GM18858 (cell line): ENCODE data around the gene NTM.

Source experiments
- ATAC-seq: cut with Tn5 transposase; IDR thresholded peaks from one replicate; pipeline ENCODE4 v1.9.1; 2021; ENCODE audit not compliant: unreplicated experiment

NTM gene

DNA sequence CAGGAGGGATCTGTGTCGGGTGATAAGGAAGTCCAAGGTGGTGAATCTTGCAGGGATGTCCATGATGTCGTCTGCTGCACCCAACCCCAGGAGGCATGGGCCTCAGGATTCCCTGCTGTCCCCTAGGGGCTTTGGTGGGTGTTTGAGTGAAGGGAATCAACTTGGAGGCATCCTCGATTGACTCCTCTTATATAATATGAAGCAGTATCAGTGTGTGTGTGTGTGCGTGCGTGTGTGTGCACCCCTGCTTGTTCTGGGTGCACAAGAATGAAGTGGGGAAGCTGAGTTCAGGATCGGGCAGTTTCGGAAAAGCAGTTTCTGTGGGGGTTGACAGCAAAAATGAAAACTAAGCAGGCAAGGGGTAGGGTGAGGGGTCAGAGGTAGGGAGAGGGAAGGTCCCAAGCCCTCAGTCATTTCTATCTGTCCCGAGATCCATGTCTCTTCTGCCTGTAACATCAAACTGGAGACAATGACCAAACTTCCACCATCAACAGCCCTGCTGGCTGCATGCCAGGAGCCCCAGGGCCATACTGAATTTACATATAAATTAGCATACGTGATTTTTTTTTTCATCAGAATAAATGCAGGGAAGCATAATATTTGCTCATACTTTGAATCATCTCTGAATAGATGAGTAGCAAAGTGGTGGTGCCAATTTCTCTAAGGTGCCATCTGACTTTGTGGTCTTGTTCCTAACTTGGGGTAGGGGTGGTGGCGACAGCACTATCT is 2.0 kb downstream of the NTM start:
- ATAC-seq, result no peak

DNA sequence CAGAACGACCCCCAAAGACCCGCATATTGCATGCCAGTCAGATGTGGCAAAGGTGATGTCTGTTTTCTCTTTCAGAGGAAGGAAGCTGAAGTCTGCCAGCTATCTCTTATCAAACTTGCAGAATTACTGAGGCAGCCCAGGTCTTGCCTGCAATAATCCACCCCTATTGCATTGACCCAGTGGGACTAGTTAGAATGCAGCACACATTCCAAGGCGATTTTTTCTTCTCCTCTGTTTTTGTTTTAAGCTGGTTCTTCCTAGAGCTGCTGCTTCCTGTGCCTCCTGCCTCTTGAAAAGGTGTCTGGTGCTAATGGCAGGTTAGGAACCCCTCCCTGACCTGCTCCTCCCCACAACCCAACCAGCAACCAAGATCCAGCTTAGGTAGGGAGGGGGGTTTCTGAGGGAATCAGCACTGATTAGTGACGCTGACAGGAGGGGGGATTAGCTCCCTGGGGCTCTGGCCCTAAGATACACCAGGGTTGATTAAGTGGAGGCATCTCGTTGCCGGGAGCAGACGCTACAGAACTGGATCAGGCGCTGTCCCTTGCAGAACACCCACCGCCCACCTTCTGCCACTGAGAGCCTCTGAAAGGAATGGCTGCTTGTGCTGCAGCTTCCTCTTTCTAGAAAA is 2.8 kb downstream of the NTM start:
- ATAC-seq, result no peak

DNA sequence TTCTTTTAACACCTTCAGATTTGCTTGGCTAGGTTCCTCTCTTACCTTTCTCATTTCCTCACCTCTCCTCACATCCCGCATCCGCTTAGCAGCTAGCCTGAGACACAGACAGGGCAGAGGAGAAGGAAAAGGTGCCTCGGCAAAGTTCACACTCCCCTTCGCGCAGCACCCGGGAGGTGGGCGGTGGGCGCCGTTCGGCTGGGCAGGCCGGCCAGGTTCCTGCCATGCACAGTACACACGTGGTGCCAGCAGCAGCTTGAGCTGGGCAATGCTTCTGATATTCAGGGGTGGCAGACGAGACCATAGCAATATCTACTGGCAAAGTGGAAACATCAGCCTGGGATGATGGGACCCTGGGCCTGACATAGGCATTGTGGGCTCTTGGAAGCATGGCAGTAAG is 3.3 kb downstream of the NTM start:
- no peak for ATAC-seq

DNA sequence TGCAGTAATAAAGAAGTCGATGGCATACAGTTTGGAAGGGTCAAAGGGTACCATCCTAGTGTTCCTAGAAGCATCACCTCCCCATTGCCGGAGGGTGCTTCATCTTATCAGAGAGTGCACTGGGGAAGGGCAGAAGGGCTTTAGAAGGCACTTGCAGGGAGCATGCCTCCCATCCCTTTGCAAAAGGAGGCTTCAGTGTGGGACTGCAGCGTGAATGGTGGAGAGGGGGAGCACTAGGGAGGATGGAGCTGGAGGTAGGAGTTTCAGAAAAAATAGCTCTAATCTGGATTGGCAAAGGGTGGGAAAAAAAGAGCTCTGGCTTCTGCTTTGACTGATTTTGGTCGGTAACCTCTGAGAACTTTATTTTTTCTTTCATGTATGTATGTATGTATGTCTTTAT is 5.0 kb downstream of the NTM start:
- no peak for ATAC-seq

DNA sequence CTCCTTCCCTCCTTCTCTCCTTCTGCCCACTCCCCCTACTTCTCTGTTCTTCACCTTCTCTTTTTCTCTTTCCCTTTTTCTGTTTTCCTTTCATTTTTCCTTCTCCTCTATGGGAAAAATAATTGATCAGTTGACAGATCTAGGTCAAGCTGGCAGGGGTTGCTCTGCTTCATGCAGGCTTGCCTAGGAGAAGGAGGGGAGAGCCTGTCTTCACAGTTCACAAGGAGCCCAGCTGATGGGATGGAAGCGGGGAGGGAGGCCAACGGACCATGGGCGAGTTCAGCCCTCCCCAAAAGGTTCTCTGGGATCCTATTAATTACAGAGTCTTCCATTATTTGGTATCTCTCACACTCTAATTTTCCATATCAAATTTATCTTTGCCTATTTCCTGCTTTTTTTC is 5.5 kb downstream of the NTM start:
- ATAC-seq, result no peak

DNA sequence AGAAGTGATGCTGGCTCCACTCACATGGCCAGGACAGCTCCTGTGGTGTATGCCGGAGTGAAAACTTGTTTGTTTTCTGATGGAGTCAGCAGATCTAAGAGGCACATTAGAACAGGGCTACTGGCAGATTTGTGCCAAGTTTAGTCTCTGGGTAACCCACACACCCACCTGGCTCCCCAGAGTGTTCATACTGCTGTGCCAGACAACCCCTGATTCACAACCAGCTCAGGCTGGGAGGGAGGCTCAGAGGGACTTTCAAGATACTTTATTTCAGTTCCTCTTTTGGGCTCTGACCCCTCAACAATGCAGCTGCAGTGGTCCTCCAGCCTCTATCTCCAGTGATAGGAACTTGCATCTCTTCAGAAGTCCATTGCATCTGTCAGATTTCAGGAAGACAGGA is 8.5 kb downstream of the NTM start:
- ATAC-seq, result peak; percentile 72

DNA sequence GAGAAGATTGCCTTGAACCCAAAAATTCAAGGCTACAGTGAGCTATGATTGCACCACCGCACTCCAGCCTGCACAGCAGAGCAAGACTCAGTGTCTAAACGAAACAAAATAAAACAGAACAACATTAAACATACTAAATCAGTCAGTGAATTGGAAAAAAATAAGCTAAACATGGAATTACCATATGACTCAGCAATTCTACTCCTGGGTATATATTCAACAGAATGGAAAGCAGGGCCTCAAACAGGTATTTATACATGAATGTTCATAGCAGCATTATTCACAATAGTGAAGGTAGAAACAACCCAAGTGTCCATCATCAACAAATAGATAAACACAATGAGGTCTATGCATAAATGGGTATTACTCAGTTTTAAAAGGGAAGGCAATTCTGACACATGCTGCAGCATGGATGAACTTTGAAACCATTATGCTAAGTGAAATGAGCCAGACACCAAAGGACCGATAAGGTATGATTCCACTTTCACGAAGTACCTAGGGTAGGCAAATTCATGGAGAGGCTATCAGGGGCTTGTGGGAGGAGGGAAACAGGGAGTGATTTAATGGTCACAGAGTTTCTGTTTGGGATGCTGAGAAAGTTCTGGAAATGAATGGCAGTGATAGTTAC is 15.5 kb downstream of the NTM start:
- no peak for ATAC-seq

DNA sequence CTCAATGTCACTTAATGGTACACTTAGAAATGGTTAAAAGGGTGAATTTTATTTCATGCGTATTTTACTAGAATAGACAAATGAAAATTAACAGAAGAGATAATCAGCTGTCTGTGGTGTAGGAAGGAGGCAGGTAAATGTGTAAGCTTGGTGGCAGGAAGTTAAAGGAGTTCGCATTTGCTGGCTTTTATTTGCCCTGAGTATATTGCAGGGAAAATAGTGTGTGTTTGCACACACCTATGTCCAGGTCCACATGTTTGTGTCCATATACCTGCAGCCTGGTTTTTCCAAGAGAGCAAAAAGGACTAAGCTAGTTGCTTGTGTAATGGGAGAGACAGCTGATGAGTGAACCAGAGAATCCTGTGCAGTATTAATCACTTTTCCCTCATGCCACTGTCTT is 16.0 kb downstream of the NTM start:
- no peak for ATAC-seq

DNA sequence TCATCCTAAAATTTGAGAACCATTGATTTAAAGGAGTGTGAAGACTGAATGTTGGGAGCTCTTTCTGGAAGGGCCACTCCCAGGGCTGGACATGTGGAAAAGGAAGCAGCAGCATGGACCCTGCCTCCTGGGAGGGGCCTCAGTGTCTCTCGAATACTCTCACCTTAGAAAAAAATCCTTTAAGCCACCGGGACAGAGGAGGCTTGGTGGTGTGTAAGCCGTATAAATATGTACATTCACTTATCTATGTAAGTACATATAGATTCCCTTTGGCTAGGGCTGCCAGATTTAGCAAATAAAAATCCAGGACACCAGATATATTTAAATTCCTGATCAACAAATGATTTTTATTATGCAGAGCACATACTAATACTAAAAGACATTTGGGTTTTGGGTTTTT is 17.6 kb downstream of the NTM start:
- no peak for ATAC-seq

DNA sequence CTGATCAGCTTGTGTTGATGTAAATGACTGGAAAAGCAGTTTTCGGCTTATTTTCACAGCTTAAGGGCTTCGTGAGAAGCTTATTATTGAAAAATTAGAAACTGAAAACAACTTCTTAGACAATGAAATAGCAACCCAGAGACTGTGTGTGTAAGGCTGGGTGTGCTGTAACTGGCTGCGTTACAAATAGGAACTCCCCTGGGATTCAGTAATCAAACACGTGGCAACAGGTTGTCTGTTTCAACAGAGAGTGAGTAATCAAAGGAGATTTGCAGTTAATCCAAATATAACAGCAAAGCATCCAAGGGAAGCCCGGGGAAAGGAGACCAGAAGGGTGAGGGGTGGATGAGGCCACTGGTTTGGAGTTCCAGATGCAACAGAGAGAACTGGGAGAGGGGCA is 19.2 kb downstream of the NTM start:
- no peak for ATAC-seq

DNA sequence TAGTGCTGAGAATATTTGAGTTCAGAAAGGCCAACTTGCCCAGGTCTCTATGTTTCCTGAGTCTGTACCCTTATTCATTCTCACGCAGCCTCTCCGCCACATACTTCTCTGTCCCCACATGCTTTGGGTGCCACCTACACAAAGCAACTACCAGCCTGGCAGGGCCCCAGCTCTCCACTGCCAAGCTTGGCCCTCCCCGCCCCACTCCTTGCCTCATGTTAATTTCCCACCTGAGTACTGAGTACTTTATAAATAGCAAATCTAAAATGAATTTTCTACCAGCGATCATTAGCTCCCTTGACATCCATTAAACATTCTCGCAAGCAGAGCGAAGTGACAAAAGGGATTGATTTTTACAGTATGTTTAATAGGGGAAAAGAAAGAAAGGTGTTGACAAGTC is 20.8 kb downstream of the NTM start:
- ATAC-seq, result no peak

DNA sequence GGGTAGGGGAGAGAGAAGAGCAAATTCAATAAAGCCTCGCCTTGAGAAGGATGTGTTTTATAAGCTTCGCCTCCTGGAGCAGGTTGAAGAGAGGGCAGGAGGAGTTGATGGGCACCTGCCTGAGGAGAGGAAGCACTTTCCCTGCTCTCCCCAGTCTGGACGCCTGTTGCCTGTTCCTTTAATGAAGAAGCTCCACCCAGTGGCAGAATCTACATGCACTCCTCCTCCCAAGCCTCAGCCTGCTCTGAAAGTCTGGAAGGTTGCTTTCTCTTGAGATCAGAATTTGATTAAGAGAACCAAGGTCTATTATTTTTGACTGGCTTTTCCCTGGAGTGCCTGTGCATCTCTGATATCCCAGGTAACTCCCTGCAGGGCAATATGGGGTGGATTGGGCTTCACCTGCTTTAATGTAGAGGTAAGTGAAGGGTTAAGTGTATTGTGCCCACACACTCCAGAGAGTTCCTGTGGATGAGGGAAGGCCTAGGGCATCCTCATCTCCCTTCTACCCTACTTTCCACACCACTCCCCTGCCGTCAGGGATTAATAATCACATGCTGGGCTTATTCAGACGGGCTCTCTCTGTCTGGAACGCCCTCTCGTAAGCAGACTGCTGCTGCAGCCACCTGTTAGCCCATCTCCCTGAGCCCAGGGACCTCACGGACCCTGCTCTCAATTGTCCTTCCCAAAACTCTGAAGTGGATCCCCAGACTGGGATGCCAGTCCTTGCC is 22.3 kb downstream of the NTM start:
- no peak for ATAC-seq

DNA sequence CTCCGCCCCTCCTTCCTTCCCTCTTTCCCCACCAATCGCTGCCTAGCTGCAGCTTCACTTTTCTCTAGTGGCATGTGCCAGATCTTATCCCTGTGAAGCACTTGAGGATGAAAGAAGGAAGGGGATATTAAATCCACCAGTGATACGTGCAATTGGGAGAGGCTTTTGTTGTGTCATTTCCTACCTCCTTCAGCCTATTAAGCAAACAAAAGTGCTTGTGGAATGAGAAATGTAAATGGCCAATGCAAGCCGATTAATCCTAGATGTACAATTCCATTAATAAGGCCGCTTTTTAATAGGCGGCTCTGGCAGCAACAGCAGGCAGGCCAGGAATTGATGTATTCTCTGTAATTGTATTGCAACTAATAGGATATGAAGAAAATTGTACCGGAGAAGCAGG is 23.3 kb downstream of the NTM start:
- ATAC-seq, result no peak

DNA sequence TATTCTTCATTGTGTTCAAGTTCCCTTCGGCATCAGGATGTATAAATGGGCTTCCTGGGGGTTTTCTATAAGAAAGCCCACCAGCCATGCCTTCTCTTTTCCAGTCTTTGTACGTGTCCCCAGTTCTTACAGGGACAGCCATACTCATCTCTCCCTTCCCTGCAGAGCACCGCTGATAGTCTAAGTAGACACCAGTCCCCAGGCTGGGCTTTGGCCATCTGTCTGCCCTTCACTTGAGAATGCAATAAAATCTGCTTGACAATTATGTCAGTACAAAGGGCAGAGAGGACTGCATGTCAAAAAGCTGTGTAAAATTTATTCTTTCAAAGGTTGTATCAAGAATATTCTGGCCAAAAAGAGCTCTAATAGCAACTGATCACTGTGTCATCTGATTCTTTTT is 27.3 kb downstream of the NTM start:
- ATAC-seq, result no peak

DNA sequence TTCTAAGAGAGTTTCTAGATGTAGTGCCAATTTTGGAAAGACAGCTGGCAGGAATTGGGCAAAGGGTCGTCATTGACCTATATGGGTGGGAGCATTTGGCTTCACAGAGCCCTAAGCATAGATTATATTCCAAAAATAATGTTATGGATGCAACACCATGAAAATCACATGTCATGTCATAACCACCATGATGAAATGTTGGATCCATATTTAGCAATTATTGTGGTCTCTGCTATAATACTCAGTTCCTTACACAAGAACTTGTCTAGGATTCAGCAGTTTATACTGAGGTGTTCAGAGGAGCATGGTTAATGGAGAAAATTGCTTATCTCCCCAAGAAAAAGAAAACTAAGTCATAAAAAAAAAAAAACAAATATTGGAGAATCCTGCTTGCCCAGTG is 31.6 kb downstream of the NTM start:
- ATAC-seq, result no peak

DNA sequence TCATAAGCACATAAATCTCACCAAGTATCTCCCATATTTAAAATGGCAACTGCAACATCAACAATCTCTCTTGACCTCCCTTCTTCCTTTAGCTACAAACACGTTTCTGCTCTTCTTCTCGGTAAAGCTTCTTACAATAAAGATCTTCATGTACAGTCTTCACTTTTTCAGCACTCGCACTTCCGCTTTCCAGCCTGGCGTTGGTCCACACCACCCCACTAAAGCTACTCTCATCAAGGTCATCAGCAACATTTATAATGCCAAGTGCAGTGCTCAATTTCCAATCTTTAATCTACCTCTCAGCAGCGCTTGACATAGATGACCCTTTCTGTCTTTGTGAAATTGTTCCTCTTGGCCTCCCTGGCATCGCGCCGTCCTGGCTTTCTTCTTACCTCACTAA is 33.6 kb downstream of the NTM start:
- ATAC-seq, result no peak

DNA sequence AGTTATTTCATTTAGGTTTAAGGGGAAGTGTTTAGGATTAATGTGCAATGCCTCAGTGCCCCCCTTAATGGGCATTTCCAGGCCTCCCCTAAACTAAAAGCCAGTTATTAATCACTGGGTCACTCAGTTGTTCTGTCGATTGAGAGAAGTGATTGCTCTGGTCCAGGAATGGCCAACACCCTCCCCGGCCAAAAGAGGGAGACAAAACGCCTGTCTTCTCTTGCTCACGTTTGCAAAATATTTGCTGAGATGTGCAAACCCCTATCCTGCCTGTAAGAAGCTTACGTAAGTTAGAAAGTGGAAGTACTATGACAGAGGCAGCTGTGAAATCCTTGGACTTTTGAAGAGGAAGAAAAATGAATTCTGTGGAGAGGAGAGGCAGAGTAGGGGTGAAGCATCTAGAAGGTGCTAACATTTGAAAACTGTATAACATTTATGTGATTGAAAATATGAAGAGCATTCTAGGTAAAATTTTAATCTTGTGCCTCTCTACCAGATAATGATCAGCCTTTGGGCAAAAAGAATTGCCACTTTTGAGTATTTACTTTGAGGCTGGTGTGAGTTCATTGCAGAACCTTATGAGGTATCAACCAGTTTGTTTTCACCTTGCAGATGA is 37.7 kb downstream of the NTM start:
- ATAC-seq, result no peak

DNA sequence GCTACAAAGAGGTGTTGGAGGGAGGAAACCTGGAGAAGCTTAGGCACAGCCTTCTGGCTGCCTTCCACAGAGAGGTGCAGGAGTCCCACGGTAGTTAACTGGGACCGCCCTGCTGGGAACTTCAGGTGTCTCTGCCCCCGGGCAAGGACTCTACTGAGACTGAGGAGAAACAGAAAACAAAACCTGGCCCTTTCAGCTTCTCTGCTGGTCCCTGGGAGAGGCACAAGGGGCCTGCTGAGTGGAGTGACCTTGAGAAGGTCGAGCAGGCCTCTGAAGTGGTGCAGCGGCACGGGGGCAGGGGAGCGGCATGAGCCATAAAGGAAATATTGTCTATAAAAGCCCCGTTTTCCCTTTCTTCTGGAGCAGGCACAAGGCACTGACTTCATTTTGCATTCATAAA is 38.9 kb downstream of the NTM start:
- ATAC-seq, result no peak

DNA sequence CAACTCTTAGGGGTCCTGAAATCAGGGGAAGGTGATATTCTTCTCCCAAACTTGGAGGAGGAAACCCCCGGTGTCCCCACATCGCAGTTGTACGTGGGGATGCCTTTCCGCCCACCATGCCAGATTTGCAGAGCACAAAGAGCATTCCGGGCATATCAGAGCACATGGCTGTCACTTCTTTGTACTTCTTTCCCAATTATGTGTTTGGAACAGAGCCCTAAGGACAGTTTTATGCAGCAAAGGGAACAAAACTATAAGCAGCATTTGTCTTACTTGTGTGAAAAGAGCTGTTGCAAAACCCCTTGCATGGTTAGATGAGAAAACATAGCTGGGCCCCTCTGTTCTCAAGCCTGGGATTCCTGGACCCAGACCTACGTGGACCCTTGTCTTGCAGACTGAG is 41.2 kb downstream of the NTM start:
- ATAC-seq, result no peak

DNA sequence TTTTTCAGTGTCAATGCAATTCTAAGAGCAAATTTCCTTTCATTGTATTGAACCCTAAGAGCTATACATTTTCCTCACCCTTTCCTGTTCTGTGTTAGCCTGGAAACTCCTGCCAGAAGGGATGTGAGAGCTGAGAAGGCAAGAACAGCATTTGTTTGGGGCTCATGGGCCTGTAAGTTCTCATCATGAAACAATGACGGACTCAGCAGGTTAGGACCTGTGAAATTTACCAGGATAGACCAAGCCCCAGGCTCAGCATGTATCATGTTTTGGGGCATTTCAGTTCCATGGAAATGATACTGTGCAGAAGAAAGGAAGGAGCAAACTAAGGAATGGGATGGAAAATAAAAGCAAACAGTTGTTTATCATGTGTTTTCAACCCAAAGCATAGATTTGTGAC is 41.6 kb downstream of the NTM start:
- ATAC-seq, result no peak

DNA sequence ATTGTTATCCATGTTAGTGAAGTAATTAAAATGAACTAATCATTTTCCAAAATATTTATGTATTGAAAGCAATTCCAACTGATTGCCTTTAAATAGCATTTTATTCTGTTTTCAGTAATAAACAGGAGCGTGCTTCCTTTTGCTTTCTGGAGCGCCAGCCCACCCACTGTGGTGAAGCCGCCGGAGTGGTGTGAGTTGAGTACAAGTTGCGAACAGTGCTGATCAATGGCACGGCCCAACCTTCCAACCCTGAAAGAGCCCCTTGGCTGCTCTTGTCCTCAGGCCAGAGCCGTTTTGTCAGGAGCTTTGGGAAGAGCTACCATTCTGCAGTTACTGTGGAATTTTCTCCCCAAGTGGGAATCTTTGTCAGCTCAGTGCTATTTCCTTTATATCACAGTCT is 42.8 kb downstream of the NTM start:
- ATAC-seq, result no peak

DNA sequence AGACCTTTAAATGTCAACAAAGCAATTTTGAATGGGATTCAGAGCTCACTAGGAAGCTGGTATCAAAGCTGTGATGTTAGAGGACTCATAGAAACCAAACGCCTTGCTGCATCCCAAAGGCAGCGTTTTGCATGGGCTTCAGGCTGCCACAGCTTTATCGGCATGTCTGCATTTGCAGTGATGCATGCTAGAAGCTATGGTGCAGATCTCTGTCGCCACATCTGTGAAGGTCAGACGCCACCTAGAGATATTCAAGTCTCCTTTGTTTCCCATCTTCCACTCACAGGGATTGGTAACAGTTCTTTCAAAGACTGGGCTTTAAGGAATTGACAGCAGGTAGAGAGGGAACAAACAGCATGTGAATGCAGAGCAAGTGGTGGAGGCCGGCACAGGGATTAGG is 47.8 kb downstream of the NTM start:
- no peak for ATAC-seq
